ENCODE data around the gene LRTM2.
A peak's percentile ranks its signal among the peaks of the same experiment; 100 is the strongest.

LRTM2 gene

GRCh38 chr12:1795785-1796514, 24.4 kb upstream of the LRTM2 start:
- Histone ChIP-seq H3K4me3 (peak overlapping the region; percentile 57 to 76 (median 63)), H3K27ac (peak overlapping the region; percentile 88 to 100 (median 97)), H3K27me3 (no peaks in the 10 kb centered on the region), H4K20me1 (peaks cover 0 to 40% (median 16%) of the 10 kb centered on the region in 11 experiments; a peak in 14 of 22 replicates), H3K9ac (peak overlapping the region; percentile 85 to 94 (median 93)), H3K4me1 (peaks cover 63 to 99% (median 96%) of the 10 kb centered on the region in 10 experiments), H3K9me3 (replicated peaks in 1 of 11) (no peaks in the 10 kb centered on the region), H3K36me3 (peaks cover 0 to 55% (median 33%) of the 10 kb centered on the region in 11 experiments; a peak in 17 of 22 replicates), H3K4me2 (peak overlapping the region; percentile 95 to 99 (median 97))
- no peak for TF ChIP-seq Cebpa-rat (IDR thresholded peaks at IDR 0.05)

- Histone ChIP-seq H3K36me3 (peaks cover 0 to 55% (median 33%) of the 10 kb centered on the region in 11 experiments; a peak in 17 of 22 replicates), H4K20me1 (peaks cover 0 to 36% (median 11%) of the 10 kb centered on the region in 11 experiments; a peak in 14 of 22 replicates), H3K9me3 (replicated peaks in 1 of 11) (no peaks in the 10 kb centered on the region), H3K9ac (peak overlapping the region; percentile 85 to 94 (median 93)), H3K4me3 (peak overlapping the region; percentile 57 to 76 (median 63)), H3K4me2 (peak overlapping the region; percentile 95 to 99 (median 97)), H3K4me1 (peaks cover 65 to 99% (median 98%) of the 10 kb centered on the region in 10 experiments), H3K27me3 (no peaks in the 10 kb centered on the region), H3K27ac (peak overlapping the region; percentile 88 to 100 (median 97))
- no peak for TF ChIP-seq Cebpa-rat (IDR thresholded peaks at IDR 0.05)
These were observed 23.8 kb upstream of the LRTM2 start for GRCh38 chr12:1796515-1797010.

DNA sequence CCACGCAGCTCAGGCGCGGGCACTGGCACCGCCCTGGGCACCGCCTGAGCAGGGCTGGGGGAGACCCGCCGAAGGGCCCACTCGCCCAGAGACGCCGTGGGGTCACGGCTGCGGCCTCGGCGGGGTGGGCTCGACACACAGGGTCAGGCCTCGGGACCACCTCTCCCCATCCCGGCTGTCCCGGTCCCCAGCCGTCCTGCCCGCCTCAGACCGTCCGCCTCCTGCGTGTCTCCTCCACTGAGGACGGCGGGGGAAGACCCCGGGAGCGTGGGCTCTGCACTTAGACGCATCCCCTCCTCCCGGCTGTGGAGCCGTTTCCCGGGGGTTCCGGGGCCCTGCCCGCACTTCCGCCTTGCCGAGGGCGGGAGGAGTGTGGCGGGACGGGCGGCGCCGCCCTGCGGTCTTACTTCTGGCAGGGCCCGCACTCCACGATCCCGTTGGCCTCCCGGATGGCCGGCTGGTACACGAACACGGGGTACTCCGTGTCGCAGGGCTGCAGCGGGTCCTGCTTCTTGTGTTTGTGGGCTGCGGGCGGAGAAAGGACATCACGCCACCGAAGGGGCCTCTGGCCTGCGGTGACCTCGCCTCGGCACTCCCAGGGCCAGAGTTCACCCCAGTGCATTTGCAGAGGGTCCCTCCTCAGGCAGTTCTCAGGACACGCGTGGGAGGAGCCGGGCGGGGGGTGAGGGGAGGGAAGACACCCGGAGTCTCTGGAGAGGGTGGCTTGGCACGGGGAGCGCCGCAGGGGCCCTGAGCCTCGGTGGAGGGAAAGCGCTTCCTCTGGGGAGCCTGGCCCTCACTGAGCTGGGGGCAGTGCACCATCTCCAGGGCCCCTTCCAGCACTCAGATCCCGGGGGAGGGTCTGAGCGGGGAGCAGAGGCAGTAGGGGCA, 23.1 kb upstream of the LRTM2 start:
- no peaks in the 10 kb centered on the region for H3K9me3 ChIP-seq (replicated peaks in 1 of 11)
- TF ChIP-seq Cebpa-rat (IDR thresholded peaks at IDR 0.05), result no peak
- H3K27ac ChIP-seq, result peak overlapping the region; percentile 88 to 100 (median 97)
- H3K36me3 ChIP-seq, result peaks cover 0 to 55% (median 33%) of the 10 kb centered on the region in 11 experiments; a peak in 17 of 22 replicates
- H3K4me3 ChIP-seq, result peak overlapping the region; percentile 57 to 76 (median 63)
- H3K27me3 ChIP-seq, result no peaks in the 10 kb centered on the region
- peaks cover 0 to 29% (median 4%) of the 10 kb centered on the region in 11 experiments; a peak in 11 of 22 replicates for H4K20me1 ChIP-seq
- H3K9ac ChIP-seq, result peak overlapping the region; percentile 85 to 94 (median 93)
- peaks cover 70 to 99% (median 98%) of the 10 kb centered on the region in 10 experiments for H3K4me1 ChIP-seq
- H3K4me2 ChIP-seq, result peak overlapping the region; percentile 95 to 99 (median 97)

DNA sequence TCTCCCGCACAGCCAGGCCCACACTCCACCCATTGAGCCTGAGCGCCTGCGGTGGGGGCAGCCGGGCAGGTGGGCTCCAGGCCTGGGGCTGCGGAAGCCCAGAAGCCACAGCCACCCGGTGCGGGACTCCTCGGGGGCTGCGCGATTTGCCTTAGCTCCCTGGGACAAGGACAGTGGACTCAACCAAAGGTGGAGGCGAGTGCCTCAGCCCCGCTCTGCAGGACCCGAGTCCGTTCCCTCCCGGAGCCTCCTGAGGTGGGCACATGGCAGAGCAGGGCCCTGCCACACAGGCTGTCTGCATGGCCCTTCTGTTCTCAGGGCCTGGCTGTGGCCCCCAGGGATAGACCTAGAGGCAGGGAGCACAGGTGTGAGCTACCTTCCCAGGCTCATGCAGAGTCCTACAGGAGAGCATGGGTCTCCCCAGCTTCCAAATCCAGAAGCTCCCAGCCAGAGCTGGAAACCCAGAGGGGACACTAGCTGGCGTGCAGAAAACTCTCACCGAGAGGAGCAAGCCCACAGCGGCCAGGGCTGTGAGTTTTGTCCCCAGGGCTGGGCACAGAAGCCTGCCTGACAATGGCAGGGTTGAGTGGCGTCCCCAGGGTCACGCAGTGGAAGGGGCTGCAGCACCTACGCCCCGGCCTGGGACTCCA, 22.2 kb upstream of the LRTM2 start:
- Histone ChIP-seq H3K9ac (peak overlapping the region; percentile 85 to 94 (median 93)), H3K36me3 (peaks cover 0 to 57% (median 29%) of the 10 kb centered on the region in 11 experiments; a peak in 17 of 22 replicates), H3K27me3 (no peaks in the 10 kb centered on the region), H3K4me3 (peak overlapping the region; percentile 57 to 76 (median 63); a peak in 16 of 20 replicates), H3K27ac (peak overlapping the region; percentile 88 to 100 (median 97)), H3K9me3 (replicated peaks in 1 of 11) (no peaks in the 10 kb centered on the region), H3K4me1 (peaks cover 71 to 99% (median 98%) of the 10 kb centered on the region in 10 experiments), H3K4me2 (peak overlapping the region; percentile 95 to 99 (median 97)), H4K20me1 (peaks cover 0 to 25% (median 0%) of the 10 kb centered on the region in 11 experiments; a peak in 7 of 22 replicates)
- TF ChIP-seq Cebpa-rat (IDR thresholded peaks at IDR 0.05), result no peak

DNA sequence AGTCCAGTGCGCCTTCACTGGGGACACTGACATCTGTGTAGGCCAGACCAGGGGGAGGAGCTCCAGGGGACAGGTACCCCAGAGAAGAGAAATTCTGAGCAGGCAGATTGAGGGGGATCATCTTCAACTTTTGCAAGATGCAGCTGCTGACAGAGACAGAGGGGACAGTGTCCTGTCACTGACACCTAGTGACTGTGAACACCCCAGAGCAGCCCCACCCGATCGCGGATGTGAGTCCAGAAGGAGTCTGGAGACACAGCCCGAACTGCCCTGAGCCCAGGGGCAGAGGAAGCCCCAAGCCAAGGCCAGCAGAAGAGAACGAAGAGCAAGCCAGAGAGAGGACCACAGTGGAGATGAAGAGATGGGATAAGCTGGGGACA, 21.7 kb upstream of the LRTM2 start:
- H3K36me3 ChIP-seq, result peaks cover 0 to 57% (median 24%) of the 10 kb centered on the region in 11 experiments; a peak in 17 of 22 replicates
- H3K9me3 ChIP-seq (replicated peaks in 1 of 11), result no peaks in the 10 kb centered on the region
- H3K4me3 ChIP-seq, result peak overlapping the region in 5 of 10 experiments; percentile 61 to 76 (median 65); a peak in 4 of 20 replicates
- no peak for TF ChIP-seq Cebpa-rat (IDR thresholded peaks at IDR 0.05)
- H3K27me3 ChIP-seq, result no peaks in the 10 kb centered on the region
- H3K27ac ChIP-seq, result peak overlapping the region in 9 of 11 experiments; percentile 10 to 100 (median 97); a peak in 17 of 22 replicates
- H3K9ac ChIP-seq, result peak overlapping the region in 9 of 11 experiments; percentile 85 to 94 (median 93); a peak in 15 of 22 replicates
- peak overlapping the region; percentile 95 to 99 (median 97); a peak in 21 of 22 replicates for H3K4me2 ChIP-seq
- peaks cover 0 to 20% (median 0%) of the 10 kb centered on the region in 11 experiments; a peak in 5 of 22 replicates for H4K20me1 ChIP-seq
- H3K4me1 ChIP-seq, result peaks cover 74 to 99% (median 98%) of the 10 kb centered on the region in 10 experiments

- Histone ChIP-seq H3K4me1 (peaks cover 80 to 100% (median 98%) of the 10 kb centered on the region in 10 experiments), H3K4me2 (peak overlapping the region; percentile 95 to 99 (median 97)), H3K36me3 (peaks cover 0 to 57% (median 23%) of the 10 kb centered on the region in 11 experiments; a peak in 17 of 22 replicates), H3K4me3 (peak overlapping the region in 1 of 10 experiments; percentile 57; a peak in 3 of 20 replicates), H3K27me3 (no peaks in the 10 kb centered on the region), H4K20me1 (peaks cover 0 to 14% (median 0%) of the 10 kb centered on the region in 11 experiments; a peak in 4 of 22 replicates), H3K9ac (peak overlapping the region in 8 of 11 experiments; percentile 85 to 94 (median 93); a peak in 12 of 22 replicates), H3K9me3 (replicated peaks in 1 of 11) (no peaks in the 10 kb centered on the region), H3K27ac (peak overlapping the region in 9 of 11 experiments; percentile 10 to 100 (median 97); a peak in 17 of 22 replicates)
- no peak for TF ChIP-seq Cebpa-rat (IDR thresholded peaks at IDR 0.05)
These were observed 21.1 kb upstream of the LRTM2 start for GRCh38 chr12:1799051-1799881.

DNA sequence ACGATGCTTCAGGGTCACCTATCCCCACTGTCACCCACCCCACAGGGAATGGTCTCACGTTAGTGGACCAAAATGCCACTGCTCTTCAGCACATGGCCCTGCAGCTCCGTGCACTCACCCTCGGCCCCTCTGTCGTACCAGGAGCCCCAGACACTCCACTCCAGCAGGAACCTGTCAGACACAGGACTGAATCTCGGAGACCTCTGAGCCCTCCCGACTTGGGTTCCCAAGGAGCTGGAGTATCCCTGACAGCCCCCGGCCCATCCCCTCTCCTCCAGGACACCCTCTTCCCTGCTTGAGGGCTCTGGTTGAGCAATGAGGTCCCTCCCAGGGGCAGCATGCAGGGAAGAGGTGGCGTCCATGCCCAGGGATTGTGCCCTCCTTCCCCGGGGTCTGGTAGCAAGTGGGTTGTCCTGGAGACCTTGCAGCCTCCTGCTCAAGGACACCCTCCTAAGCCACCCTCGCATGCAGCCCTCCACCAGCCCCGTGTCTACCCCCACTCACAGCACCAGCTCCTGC, 20.4 kb upstream of the LRTM2 start:
- Histone ChIP-seq H3K9ac (peak overlapping the region in 8 of 11 experiments; percentile 75 to 94 (median 93); a peak in 15 of 22 replicates), H3K27ac (peak overlapping the region in 8 of 11 experiments; percentile 93 to 100 (median 97); a peak in 16 of 22 replicates), H3K36me3 (peaks cover 0 to 52% (median 24%) of the 10 kb centered on the region in 11 experiments; a peak in 16 of 22 replicates), H3K4me3 (peak overlapping the region in 5 of 10 experiments; percentile 6 to 57 (median 38); a peak in 5 of 20 replicates), H3K4me1 (peaks cover 83 to 100% (median 98%) of the 10 kb centered on the region in 10 experiments), H3K9me3 (replicated peaks in 1 of 11) (no peaks in the 10 kb centered on the region), H3K4me2 (peak overlapping the region; percentile 95 to 99 (median 97)), H3K27me3 (no peaks in the 10 kb centered on the region), H4K20me1 (peaks cover 0 to 7% (median 0%) of the 10 kb centered on the region in 11 experiments; a peak in 3 of 22 replicates)
- no peak for TF ChIP-seq Cebpa-rat (IDR thresholded peaks at IDR 0.05)

Measured in BLaER1 treated with 17β-estradiol and CSF1 and Interleukin-3, amounts not matched to agents 10 nM and 100 nM (cell line).